Measurements from ENCODE around the gene ARID1B.

ARID1B gene

DNA sequence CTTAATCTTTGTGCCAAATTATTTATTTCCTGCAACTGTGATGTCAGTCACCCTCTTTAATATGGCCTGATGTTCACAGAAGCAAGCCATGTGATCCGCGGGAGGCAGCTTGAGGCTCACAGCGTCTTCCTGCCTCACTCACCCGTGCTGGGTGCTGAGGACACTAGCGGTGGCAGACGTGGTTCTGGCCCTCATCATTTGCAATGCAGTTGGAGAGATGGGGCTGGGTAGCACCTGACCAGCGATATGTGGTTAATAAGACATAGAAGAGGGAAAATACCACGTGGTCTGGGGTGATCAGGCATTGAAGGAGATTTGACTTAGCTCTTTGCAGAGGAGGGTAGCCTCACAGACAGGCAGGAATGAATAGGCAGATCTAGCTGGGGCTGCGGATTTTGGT, 281.4 kb downstream of the ARID1B start:
- no peak for TF ChIP-seq CTCF (IDR thresholded peaks at IDR 0.05; ENCODE audit: low read depth, low read length, missing control alignments)
- no peak for DNase-seq
- H3K27me3 ChIP-seq (replicated peaks): no peaks in the 10 kb centered on the region
- no peak overlapping the region for H3K4me3 ChIP-seq (ENCODE audit: low read depth, low read length)
- H3K27ac ChIP-seq: no peak overlapping the region
- no peaks in the 10 kb centered on the region for H3K36me3 ChIP-seq (replicated peaks)
- in situ Hi-C loops (cut with HindIII; ENCODE audit: low pct_ligation_motif_present, low sequenced_read_pairs): no loop called here

DNA sequence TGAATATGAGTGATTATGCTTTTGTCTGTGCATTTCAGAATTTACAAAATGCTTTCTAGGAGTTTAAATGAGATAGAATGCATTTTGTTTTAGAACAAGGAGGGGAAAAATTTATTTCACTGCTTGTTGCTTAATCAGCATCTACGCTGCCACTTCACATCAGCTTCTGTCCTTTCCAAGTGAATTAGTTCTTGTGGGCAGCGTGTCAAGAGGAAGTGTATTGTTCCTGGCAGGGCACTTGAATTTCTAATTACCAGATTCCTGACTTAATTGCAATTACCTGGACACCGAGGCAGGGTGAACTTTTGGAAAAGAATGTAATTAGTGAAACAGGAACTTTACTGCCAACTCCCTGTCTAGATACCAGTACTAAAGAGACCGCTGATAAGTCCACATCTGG, 282.6 kb downstream of the ARID1B start:
- H3K27ac ChIP-seq: no peak overlapping the region
- no peak for DNase-seq
- no peak overlapping the region for H3K4me3 ChIP-seq (ENCODE audit: low read depth, low read length)
- TF ChIP-seq CTCF (IDR thresholded peaks at IDR 0.05; ENCODE audit: low read depth, low read length, missing control alignments): no peak
- no peaks in the 10 kb centered on the region for H3K36me3 ChIP-seq (replicated peaks)
- in situ Hi-C loops (cut with HindIII; ENCODE audit: low pct_ligation_motif_present, low sequenced_read_pairs): no loop called here
- no peaks in the 10 kb centered on the region for H3K27me3 ChIP-seq (replicated peaks)

GRCh38 chr6:157060440-157060952, 283.3 kb downstream of the ARID1B start:
- Histone ChIP-seq H3K27ac (no peak overlapping the region), H3K27me3 (replicated peaks) (no peaks in the 10 kb centered on the region), H3K36me3 (replicated peaks) (no peaks in the 10 kb centered on the region), H3K4me3 (ENCODE audit: low read depth, low read length) (no peak overlapping the region)
- DNase-seq: no peak
- in situ Hi-C loops (cut with HindIII; ENCODE audit: low pct_ligation_motif_present, low sequenced_read_pairs): no loop called here
- TF ChIP-seq CTCF (IDR thresholded peaks at IDR 0.05; ENCODE audit: low read depth, low read length, missing control alignments): no peak

DNA sequence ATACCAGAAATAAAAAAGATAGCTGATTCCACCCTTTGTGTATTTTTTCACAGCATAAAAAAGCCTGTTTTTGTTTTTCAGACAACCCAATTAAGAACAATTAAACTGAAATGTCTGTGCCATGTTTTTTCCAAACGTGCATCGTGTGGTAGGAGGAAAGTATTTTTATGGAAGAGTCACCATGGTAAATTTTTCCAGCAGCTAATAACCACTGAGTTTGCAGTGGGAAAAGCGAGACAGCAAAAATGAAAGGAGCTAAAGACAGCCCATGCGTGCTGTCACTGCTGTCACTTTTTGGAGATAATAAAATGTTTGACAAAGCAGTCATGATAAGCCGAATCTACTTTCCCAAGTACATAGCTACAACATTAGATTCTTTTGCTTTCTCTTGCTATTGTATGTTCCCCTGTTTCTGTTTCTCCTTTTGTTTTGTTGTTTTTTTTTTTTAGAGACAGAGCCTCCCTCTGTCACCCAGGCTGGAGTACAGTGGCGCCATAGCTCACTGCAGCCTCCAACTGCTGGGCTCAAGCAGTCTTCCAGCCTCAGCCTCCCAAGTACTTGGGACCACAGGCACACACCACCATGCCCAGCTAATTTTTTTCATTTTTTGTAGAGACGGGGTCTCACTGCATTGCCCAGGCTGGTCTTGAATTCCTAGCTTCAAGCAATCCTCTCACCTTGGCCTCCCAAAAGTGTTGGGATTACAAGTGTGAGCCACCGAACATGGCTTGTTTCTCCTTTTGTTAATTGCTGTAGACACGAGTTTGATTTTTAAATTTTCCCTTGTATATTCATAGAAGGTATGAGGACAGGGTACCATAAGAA, 284.8 kb downstream of the ARID1B start:
- H3K27ac ChIP-seq: no peak overlapping the region
- H3K4me3 ChIP-seq (ENCODE audit: low read depth, low read length): no peak overlapping the region
- no peak for TF ChIP-seq CTCF (IDR thresholded peaks at IDR 0.05; ENCODE audit: low read depth, low read length, missing control alignments)
- in situ Hi-C loops (cut with HindIII; ENCODE audit: low pct_ligation_motif_present, low sequenced_read_pairs): no loop called here
- H3K36me3 ChIP-seq (replicated peaks): no peaks in the 10 kb centered on the region
- DNase-seq: no peak
- no peaks in the 10 kb centered on the region for H3K27me3 ChIP-seq (replicated peaks)

DNA sequence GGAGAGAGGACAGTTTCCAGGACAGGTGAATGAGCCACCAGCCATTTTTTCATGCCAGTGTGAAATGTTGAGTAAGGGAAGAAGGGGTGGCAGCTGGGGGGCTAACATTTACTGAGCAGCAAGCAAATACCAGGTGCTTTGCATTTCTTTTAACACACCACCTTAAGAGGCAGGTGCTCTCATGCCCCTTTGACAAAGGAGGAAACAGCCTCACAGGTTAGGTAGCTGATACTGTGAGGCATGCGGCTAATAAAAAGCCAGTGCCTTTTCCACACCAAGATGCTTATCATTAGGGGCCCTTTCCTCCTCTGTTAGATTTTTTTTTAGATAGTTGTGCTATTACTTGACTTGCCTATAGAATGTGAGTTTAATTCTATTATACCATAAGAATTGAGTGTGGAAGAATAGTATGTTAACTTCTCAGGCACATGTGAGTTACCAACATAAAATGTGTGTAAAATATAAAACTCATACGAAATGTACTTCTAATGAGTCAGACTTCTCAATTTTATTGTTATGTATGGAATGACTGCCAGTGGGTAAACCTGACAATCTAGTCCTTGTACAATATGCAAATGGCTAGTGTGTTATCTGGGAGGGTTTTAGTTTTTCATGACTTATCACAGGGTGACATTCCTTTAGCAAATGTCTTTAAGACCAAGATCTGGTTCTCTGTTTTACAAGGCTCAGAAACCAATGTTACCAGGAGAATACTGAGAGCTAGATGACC, 286.2 kb downstream of the ARID1B start:
- no peak for TF ChIP-seq CTCF (IDR thresholded peaks at IDR 0.05; ENCODE audit: low read depth, low read length, missing control alignments)
- Histone ChIP-seq H3K36me3 (replicated peaks) (no peaks in the 10 kb centered on the region), H3K27me3 (replicated peaks) (no peaks in the 10 kb centered on the region), H3K27ac (no peak overlapping the region), H3K4me3 (ENCODE audit: low read depth, low read length) (no peak overlapping the region)
- DNase-seq: no peak
- in situ Hi-C loops (cut with HindIII; ENCODE audit: low pct_ligation_motif_present, low sequenced_read_pairs): no loop called here
